ENCODE data around the gene PDGFA.

DNA sequence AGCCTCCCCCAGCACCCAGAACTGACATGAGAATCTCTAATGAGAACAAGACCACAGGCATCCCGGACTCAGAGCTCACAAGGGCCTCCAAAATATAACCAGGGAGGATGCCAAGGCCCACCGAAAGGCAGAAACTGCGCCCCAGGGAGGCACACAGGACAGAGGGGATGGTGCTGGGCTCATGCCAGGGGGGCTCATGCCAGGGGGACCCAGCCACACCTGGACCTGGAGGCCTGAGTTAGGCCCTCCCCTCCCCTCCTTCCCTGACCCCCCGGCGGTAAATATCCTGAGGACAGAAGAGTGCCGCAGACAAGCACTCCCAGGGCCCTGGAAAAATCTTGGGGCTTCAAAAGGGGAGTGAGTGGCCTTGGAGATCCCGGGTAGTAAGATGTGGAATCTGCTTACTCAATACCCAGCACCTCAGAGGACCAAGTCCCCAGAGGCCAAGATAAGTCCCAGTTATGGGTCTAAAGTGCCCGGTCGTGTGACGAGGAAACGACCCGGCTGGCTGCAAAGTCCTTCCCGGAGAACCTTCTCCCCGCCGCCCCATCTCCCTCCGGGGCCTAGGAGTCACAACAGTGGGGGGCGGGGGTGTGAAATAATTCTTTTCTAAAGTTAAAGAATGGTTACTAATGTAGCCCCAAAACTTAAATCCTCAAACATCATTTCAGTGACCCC lies 11.9 kb downstream of the PDGFA start:
- TF ChIP-seq, protein P1, sequence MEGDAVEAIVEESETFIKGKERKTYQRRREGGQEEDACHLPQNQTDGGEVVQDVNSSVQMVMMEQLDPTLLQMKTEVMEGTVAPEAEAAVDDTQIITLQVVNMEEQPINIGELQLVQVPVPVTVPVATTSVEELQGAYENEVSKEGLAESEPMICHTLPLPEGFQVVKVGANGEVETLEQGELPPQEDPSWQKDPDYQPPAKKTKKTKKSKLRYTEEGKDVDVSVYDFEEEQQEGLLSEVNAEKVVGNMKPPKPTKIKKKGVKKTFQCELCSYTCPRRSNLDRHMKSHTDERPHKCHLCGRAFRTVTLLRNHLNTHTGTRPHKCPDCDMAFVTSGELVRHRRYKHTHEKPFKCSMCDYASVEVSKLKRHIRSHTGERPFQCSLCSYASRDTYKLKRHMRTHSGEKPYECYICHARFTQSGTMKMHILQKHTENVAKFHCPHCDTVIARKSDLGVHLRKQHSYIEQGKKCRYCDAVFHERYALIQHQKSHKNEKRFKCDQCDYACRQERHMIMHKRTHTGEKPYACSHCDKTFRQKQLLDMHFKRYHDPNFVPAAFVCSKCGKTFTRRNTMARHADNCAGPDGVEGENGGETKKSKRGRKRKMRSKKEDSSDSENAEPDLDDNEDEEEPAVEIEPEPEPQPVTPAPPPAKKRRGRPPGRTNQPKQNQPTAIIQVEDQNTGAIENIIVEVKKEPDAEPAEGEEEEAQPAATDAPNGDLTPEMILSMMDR (conservative IDR thresholded peaks at IDR 0.05): no peak
- no peak for TF ChIP-seq EZH2 (IDR thresholded peaks at IDR 0.05; ENCODE audit: low read depth)
